ENCODE measurements around the gene RMND5A.

Gene RMND5A

GRCh38 chr2:86685351-86685750 lies 34.7 kb upstream of the RMND5A start:
- H3K4me2 ChIP-seq (ENCODE audit: low read depth, low read length, poor library complexity, severe bottlenecking): no peak overlapping the region
- no peak overlapping the region for H3K4me3 ChIP-seq (ENCODE audit: insufficient read depth, low read length, poor library complexity, severe bottlenecking)
- no peaks in the 10 kb centered on the region for H3F3A ChIP-seq (ENCODE audit: insufficient read depth)
- H3K9me3 ChIP-seq (ENCODE audit: insufficient read depth, low read length): no peaks in the 10 kb centered on the region
- H3K27ac ChIP-seq (ENCODE audit: low read depth, low read length): no peak overlapping the region
- H3K27me3 ChIP-seq (ENCODE audit: low read length): no peaks in the 10 kb centered on the region
- H2AFZ ChIP-seq (ENCODE audit: low read depth, low read length, severe bottlenecking): no peak overlapping the region
- no peaks in the 10 kb centered on the region; the same call in 1 of the 2 replicates for H3K36me3 ChIP-seq (ENCODE audit: low read length)
- H3K9me2 ChIP-seq (replicated peaks; ENCODE audit: insufficient read depth, low read length): no peaks in the 10 kb centered on the region
- TF ChIP-seq, protein P1, sequence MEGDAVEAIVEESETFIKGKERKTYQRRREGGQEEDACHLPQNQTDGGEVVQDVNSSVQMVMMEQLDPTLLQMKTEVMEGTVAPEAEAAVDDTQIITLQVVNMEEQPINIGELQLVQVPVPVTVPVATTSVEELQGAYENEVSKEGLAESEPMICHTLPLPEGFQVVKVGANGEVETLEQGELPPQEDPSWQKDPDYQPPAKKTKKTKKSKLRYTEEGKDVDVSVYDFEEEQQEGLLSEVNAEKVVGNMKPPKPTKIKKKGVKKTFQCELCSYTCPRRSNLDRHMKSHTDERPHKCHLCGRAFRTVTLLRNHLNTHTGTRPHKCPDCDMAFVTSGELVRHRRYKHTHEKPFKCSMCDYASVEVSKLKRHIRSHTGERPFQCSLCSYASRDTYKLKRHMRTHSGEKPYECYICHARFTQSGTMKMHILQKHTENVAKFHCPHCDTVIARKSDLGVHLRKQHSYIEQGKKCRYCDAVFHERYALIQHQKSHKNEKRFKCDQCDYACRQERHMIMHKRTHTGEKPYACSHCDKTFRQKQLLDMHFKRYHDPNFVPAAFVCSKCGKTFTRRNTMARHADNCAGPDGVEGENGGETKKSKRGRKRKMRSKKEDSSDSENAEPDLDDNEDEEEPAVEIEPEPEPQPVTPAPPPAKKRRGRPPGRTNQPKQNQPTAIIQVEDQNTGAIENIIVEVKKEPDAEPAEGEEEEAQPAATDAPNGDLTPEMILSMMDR (IDR thresholded peaks at IDR 0.05; ENCODE audit: insufficient read depth, low read length, poor library complexity, severe bottlenecking): no peak
- TF ChIP-seq EZH2phosphoT487 (conservative IDR thresholded peaks at IDR 0.05; ENCODE audit: low read length): no peak
- no peaks in the 10 kb centered on the region for H4K20me1 ChIP-seq (ENCODE audit: low read depth, low read length)
- H3K9ac ChIP-seq (ENCODE audit: low read length): no peak overlapping the region
- no peaks in the 10 kb centered on the region for H3K79me2 ChIP-seq (ENCODE audit: insufficient read depth, low read length)

DNA sequence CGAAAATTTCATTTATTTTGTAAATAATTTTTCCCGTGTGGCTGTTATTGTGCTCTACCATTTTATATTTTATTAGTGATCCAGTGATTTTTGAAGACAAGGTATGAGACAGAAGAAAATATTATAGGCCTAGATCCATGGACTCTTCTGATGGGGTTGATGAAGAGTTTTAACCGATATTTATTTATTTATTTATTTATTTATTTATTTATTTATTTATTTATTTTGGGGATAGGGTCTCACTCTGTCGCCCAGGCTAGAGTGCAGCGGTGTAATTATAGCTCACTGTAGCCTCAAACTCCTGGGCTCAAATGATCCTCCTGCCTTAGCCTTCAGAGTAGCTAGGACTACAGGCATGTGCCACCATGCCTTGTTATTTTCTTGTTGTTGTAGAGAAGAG lies 33.6 kb upstream of the RMND5A start:
- Histone ChIP-seq H3K9me3 (ENCODE audit: insufficient read depth, low read length) (no peaks in the 10 kb centered on the region), H2AFZ (ENCODE audit: low read depth, low read length, severe bottlenecking) (no peak overlapping the region), H3K4me2 (ENCODE audit: low read depth, low read length, poor library complexity, severe bottlenecking) (no peak overlapping the region), H3K9ac (ENCODE audit: low read length) (no peak overlapping the region), H3K9me2 (replicated peaks; ENCODE audit: insufficient read depth, low read length) (no peaks in the 10 kb centered on the region), H3K27me3 (ENCODE audit: low read length) (no peaks in the 10 kb centered on the region), H3K36me3 (ENCODE audit: low read length) (peaks cover 2% of the 10 kb centered on the region; the same call in 1 of the 2 replicates), H3K27ac (ENCODE audit: low read depth, low read length) (no peak overlapping the region), H3K4me3 (ENCODE audit: insufficient read depth, low read length, poor library complexity, severe bottlenecking) (no peak overlapping the region), H3K79me2 (ENCODE audit: insufficient read depth, low read length) (no peaks in the 10 kb centered on the region), H3F3A (ENCODE audit: insufficient read depth) (no peaks in the 10 kb centered on the region), H4K20me1 (ENCODE audit: low read depth, low read length) (no peaks in the 10 kb centered on the region)
- TF ChIP-seq, protein P1 (IDR thresholded peaks at IDR 0.05; ENCODE audit: insufficient read depth, low read length, poor library complexity, severe bottlenecking): no peak
- TF ChIP-seq EZH2phosphoT487 (conservative IDR thresholded peaks at IDR 0.05; ENCODE audit: low read length): no peak

DNA sequence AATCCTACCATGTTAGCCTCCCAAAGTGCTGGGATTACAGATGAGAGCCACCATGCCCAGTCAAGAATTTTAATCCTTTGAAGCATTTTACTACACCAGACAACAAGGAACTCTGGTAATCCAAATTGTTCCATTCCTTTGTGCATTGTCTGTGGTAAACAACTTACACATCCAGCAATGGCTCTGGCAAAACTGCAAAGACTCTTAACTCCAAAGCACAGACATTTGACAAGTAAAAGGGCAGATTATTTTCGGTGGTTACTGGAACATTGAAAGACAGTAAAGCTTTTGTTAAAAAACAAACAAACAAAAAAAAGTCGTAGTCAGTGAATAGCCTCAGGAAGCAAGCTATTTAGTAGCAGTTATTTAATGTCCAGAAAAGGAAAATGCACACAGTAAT lies 33.2 kb upstream of the RMND5A start:
- H4K20me1 ChIP-seq (ENCODE audit: low read depth, low read length): no peaks in the 10 kb centered on the region

More for the DNA sequence above, 33.2 kb upstream of the RMND5A start:
- H3K79me2 ChIP-seq (ENCODE audit: insufficient read depth, low read length): no peaks in the 10 kb centered on the region
- no peak for TF ChIP-seq EZH2phosphoT487 (conservative IDR thresholded peaks at IDR 0.05; ENCODE audit: low read length)
- TF ChIP-seq, protein P1 (IDR thresholded peaks at IDR 0.05; ENCODE audit: insufficient read depth, low read length, poor library complexity, severe bottlenecking): no peak
- H3K4me3 ChIP-seq (ENCODE audit: insufficient read depth, low read length, poor library complexity, severe bottlenecking): no peak overlapping the region
- no peak overlapping the region for H3K9ac ChIP-seq (ENCODE audit: low read length)
- H3F3A ChIP-seq (ENCODE audit: insufficient read depth): no peaks in the 10 kb centered on the region
- H3K27ac ChIP-seq (ENCODE audit: low read depth, low read length): no peak overlapping the region
- no peaks in the 10 kb centered on the region for H3K9me2 ChIP-seq (replicated peaks; ENCODE audit: insufficient read depth, low read length)
- no peak overlapping the region for H3K4me2 ChIP-seq (ENCODE audit: low read depth, low read length, poor library complexity, severe bottlenecking)
- no peaks in the 10 kb centered on the region for H3K9me3 ChIP-seq (ENCODE audit: insufficient read depth, low read length)
- no peak overlapping the region for H2AFZ ChIP-seq (ENCODE audit: low read depth, low read length, severe bottlenecking)
- peaks cover 6% of the 10 kb centered on the region; the same call in 1 of the 2 replicates for H3K36me3 ChIP-seq (ENCODE audit: low read length)
- no peaks in the 10 kb centered on the region for H3K27me3 ChIP-seq (ENCODE audit: low read length)

Measured in SU-DHL-6 (cell line).